HG02798 (cell line): Measurements from ENCODE around the gene EYS.
A peak's percentile ranks its signal among the peaks of the same experiment; 100 is the strongest.
"Not testable (repeated sequence)": the region's sequence is repeated elsewhere in the genome, so short reads cannot be mapped to it uniquely, and the experiment has no call there.

Source experiments
- ATAC-seq: cut with Tn5 transposase; IDR thresholded peaks from one replicate; pipeline ENCODE4 v1.9.1; 2021; ENCODE audit warnings: mild to moderate bottlenecking; ENCODE audit not compliant: unreplicated experiment, poor library complexity

EYS gene

DNA sequence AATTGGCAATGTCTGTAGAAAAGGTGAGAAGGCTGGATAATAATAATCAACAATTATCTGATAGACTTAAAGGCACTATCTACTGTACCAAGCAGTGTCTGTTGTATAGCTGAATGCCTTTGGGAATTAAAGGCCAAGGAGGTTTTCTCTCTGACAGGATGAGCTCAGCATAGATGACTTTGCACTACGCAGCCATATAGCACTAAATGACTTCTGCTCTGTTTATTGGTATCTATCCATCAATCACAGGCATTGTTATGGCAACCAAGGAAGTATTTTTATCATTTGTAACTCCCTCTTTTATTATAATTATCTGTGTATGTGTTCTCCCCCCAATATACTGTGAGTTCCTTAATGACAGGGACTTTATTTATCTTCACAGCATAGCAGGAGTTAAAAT lies 1417.1 kb downstream of the EYS start:
- no peak for ATAC-seq

DNA sequence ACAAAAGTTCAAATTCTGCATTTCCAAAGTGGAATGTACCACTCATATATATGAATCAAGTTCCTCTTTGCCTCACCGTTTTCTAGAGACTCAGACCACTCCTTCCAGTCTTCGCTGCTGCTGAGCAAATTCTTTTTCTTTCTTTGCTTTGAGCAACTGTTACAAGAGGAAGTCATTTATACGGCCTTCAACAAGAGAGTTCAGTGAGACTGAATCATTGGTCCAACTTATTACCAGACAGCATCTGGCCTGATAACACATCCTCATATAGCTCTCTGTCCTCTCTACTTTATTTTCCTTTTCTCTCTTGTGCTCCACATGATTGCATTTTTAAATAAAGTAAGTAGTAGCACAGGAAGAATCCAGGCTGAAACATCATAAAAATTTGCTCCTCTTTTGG lies 1418.7 kb downstream of the EYS start:
- no peak for ATAC-seq

DNA sequence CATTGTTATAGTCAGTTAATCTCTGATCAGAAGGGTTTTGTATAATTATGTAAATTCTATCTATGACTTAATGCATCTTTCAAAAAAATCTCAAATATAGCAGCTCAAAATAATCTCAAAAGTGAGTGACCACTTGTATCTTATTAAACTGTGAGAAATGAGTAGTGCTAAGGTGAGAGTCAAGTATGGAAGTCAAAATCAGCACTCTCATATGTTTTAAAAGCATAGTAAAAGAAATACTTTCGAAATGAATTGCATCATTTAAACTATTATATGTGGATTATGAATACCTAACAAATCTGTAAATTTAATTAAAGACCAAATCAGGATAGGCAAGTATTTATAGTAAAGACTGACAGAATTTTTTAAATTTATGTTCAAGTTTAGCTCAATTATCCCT lies 1425.9 kb downstream of the EYS start:
- ATAC-seq = no peak

DNA sequence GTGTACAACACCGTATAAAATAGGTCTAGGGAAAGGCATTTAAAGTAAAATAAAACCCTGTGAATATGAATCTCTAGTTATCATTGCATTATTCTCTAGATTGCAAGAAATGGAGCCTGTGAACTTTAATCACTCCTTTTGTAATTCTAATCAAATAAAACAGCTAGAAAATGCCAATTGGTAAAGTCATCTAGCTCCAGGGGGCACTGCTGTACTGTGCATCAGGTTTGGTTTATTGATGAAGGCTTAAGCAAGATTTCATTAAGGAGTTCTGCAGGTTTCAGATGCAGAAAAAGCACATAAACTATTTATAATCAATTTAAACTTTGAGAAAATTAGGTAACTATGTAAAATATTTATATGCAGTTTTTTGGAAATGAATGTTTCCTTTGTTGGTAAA lies 1426.5 kb downstream of the EYS start:
- ATAC-seq = no peak

GRCh38 chr6:64270083-64270482 lies 1436.9 kb downstream of the EYS start:
- ATAC-seq = no peak

DNA sequence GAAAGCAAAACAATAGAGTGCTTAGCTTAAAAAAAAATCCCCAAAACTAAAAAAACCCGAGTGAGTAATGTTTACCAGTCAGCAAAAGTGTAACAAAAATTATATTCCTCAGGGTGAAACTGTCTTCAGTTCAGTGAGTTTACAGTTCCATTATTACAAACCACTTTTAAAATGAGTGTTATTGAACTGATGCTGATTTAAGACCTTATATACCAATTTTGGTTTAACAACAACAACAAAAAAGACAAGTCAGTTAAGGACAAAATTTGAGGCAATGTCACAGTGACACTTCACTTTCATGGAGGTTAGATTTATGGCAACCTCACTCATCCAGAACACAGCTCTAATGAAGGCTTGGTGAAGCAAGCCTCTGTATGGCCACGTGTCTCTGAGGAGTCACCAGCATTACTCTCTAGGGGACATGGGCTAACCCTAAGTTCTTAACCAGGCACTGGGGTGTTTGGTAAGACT lies 1440.6 kb downstream of the EYS start:
- ATAC-seq = peak; percentile 78

DNA sequence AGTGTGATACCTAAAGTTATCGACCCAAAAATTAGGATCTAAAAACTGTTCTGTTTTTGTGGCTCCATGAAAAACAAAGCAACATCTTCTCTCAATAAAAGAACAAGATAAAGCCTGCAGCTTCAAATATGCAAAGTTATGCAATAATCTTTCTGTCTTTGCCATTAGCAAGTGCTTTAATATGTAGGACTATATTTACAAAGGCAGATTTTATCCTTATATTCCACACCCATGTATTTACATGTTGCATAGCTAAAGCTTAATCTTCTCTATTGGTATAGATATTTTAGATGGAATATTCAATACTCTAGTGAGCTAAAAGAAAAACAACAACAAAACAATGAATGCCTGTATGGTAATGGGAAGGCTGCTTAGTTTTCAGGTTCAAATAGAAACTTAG lies 1443.2 kb downstream of the EYS start:
- ATAC-seq = no peak

- no peak for ATAC-seq
These were observed 1447.7 kb downstream of the EYS start for GRCh38 chr6:64259372-64259771.

- ATAC-seq = no peak
These were observed 1448.3 kb downstream of the EYS start for GRCh38 chr6:64258752-64259151.

DNA sequence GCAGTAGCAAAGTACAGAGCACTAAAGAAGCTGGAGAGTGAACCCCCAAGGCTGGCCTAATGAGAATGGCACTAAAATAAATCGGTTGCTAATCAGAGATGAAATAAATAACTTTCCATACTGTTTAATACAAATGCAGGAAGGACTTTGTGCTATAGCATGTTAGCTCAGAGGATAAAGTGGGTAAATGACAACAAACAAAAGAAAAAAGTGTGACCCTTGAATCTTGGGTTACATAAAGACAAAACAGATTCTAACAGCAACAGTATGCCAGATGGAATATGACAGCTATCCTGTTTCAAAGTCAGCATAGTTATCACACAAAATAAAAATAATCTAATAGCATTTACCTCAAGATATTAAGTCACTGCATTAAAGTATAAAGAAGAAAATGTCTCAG lies 1448.7 kb downstream of the EYS start:
- ATAC-seq = no peak

- no peak for ATAC-seq
These were observed 1449.4 kb downstream of the EYS start for GRCh38 chr6:64257586-64257985.

DNA sequence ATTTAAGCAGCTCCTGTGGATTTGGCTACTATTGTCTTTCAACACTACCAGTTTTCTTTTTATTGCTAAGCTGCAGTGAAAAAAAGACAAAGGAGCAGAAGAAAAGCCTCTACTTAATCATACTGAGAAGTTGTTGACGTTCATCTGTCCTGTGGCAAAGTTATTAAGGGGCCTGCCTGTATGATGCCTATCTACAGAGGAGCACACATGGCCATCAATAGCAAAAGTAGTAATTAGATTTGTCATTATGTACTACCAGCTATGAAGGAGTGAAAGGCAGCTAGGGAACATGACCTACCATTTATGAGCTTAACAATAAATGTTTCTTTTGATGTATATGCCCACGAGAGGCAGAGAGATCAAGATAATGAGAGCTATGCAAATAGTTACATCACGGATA lies 1450.5 kb downstream of the EYS start:
- no peak for ATAC-seq

- ATAC-seq = no peak
These were observed 1452.0 kb downstream of the EYS start for GRCh38 chr6:64255000-64255399.

DNA sequence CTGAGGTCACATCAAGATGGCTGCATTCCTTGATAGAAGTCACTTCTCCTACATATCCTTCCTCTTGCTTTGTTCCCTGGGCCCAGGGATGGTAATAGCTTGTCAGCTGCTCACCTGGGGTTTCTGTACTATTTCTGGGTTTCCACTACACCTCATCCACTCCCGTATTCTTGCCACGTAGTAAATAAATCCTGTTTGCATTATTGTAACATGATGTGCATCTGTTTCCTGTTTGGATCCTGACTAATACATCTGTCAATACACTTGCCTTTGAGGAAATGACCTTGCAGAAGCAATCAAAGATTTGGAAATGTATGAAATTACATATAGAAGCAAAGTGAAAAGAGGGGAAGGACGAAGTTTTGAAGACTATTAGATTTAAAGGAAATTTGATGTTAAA lies 1452.5 kb downstream of the EYS start:
- no peak for ATAC-seq

DNA sequence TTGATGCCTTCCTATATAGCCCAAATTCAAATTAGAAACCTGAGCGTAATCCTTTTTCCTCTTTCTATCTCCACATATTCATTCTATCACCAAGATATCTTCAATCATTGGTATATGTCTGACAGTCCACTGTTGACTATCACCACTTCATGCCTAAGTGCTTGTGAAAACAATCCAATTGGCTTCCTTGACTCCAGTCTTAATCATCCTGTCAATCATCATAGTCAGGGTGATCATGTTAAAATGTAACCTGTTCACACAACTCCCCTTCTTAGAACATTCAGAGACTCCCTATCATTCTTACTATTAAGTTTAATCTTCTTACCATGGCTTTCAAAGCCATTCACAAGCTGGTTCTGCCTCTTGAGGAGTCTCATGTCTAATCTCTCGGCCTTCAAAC lies 1454.8 kb downstream of the EYS start:
- no peak for ATAC-seq

- no peak for ATAC-seq
These were observed 1456.9 kb downstream of the EYS start for GRCh38 chr6:64250126-64250525.

DNA sequence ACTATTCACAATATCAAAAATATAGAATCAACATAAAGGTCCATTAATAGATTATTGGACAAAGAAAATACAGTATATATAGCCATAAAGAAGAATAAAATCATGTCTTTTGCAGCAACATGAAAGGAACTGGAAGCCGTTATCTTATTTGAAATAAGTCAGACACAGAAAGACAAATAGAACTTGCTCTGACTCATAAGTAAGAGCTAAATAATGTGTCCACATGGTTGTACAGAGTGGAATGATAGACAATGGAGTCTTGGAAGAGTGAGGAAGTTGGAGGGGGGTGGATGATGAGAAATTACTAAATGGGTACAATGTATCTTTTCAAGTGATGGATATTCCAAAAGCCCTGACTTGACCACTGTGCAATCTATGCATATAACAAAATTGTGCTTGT lies 1457.9 kb downstream of the EYS start:
- no peak for ATAC-seq

- no peak for ATAC-seq
These were observed 1463.4 kb downstream of the EYS start for GRCh38 chr6:64243618-64244017.

- ATAC-seq = not testable (repeated sequence)
These were observed 1468.1 kb downstream of the EYS start for GRCh38 chr6:64238908-64239307.

DNA sequence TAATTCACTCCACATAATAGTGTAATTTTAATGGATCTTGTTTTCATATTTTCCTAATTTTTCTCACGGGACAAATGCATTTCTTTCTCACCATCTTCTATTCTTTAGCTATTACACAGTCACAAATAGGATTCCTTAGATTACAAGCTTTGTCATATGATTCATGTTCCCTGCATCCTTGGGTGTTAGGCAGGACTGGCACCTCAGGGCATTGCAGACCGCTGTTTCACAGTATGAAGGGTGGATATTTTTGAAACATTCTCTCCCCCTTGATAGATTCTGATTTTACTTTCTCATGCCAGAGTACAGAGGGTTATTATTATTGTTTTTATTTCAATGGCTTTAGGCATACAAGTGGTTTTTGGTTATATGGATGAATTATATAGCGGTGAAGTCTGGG lies 1469.0 kb downstream of the EYS start:
- no peak for ATAC-seq

- no peak for ATAC-seq
These were observed 1473.3 kb downstream of the EYS start for GRCh38 chr6:64233746-64234145.

GRCh38 chr6:64231928-64232327 lies 1475.1 kb downstream of the EYS start:
- ATAC-seq = no peak

DNA sequence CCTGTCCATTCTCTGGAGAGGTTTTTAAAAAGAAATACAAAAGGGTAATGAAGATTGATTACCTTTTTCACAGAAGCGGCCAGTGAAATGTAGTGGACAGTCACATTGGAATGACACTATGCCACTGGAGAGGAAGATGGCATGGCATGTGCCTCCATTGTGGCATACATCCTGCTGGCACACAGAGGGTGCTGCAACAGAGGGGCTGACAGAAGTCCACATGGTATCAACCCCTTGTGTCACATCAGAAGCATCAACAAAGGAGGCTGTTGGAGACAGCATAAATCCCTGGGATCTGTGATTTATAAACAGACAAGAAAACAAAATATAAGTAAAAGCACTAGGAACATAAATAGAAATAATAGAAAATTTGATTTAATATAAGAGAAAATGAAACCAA lies 1476.5 kb downstream of the EYS start:
- no peak for ATAC-seq
